Hepatocyte (in vitro differentiated cells): ENCODE measurements around the gene RALGPS2.

Experiments used
- EZH2 ChIP-seq: fragments of 200-600 bp; sonication (generic); IDR thresholded peaks from 2 replicates; pipeline ENCODE4 v1.6.1; 2016; ENCODE audit warnings: antibody characterized with exemption, mild to moderate bottlenecking, borderline replicate concordance
- TF ChIP-seq, protein P1 (sequence below): fragments of 200-600 bp; sonication (generic); IDR thresholded peaks from 2 replicates; pipeline ENCODE4 v1.5.1; 2016; ENCODE audit warnings: antibody characterized with exemption, mild to moderate bottlenecking; ENCODE audit not compliant: poor library complexity

DNA sequence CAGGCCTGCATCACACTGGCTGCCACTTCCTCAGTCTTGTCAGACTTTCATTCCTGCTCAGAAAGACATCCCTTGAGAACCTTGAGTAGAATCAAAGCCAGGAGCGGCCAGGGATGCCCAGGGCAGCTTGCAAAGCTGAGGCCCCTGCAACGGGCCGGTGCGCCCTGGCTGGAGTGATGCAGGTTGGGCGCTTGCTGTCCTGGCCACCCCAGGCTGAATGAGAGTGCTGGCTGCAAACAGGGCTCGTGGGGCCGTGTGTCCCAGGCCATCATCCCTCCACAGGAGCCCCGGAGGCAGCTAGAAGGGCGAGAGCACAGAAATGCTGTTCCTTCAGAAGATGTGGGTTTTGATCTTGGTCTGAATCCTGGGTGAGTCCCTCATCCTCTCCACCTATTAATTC lies 233.4 kb downstream of the RALGPS2 start:
- TF ChIP-seq, protein P1, sequence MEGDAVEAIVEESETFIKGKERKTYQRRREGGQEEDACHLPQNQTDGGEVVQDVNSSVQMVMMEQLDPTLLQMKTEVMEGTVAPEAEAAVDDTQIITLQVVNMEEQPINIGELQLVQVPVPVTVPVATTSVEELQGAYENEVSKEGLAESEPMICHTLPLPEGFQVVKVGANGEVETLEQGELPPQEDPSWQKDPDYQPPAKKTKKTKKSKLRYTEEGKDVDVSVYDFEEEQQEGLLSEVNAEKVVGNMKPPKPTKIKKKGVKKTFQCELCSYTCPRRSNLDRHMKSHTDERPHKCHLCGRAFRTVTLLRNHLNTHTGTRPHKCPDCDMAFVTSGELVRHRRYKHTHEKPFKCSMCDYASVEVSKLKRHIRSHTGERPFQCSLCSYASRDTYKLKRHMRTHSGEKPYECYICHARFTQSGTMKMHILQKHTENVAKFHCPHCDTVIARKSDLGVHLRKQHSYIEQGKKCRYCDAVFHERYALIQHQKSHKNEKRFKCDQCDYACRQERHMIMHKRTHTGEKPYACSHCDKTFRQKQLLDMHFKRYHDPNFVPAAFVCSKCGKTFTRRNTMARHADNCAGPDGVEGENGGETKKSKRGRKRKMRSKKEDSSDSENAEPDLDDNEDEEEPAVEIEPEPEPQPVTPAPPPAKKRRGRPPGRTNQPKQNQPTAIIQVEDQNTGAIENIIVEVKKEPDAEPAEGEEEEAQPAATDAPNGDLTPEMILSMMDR, result no peak
- no peak for TF ChIP-seq EZH2
